Suppressor macrophage treated with lipopolysaccharide for 4 hours (primary cell): ENCODE results near the gene VIM.
"Not testable (repeated sequence)": the region's sequence is repeated elsewhere in the genome, so short reads cannot be mapped to it uniquely, and the experiment has no call there.

Source experiments
- DNase-seq: peaks from one replicate; pipeline ENCODE4 v3.0.0-alpha.2; 2020

VIM gene

GRCh38 chr10:17257466-17258321 lies 29.7 kb downstream of the VIM start:
- DNase-seq = peak; percentile 82

DNA sequence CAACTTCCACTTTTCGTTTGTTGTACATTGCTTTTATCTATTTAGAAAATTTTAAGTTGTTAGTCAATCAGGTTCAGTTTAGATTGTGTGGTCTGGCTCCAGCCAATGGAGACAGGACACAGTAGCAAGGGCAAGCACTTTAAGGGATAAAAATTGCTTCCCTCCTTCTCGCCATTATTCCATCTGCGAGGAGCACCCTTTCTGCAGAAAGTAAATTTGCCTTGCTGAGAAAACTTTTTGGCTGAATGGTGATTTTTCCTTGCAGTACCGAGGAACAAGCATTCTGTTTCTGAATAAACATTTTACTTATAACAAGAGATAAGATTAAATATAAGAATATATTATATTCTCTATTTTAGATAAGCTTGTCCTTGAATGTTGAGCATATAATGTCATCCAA lies 34.5 kb downstream of the VIM start:
- DNase-seq = no peak

GRCh38 chr10:17263580-17263979 lies 35.5 kb downstream of the VIM start:
- no peak for DNase-seq

DNA sequence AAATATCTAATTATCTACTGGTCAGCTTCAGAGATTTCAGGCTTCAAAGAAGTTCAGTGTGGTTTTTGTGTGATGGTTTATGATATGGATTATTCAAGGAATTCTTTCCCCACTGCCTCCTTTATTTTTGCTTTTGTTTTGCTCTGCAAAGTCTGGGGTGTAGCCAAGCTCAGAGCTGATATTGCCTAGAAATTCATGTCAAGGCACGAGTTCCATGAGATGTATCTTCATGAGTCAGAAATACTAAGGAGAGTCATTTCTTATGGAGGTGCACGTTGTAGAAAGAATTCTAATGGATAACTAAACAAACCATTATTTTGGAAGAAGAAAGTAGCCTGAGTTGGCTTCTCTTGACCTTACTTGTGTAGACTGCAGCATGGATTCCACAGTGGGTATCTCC lies 37.4 kb downstream of the VIM start:
- DNase-seq = no peak

GRCh38 chr10:17266549-17266948 lies 38.5 kb downstream of the VIM start:
- DNase-seq = not testable (repeated sequence)

DNA sequence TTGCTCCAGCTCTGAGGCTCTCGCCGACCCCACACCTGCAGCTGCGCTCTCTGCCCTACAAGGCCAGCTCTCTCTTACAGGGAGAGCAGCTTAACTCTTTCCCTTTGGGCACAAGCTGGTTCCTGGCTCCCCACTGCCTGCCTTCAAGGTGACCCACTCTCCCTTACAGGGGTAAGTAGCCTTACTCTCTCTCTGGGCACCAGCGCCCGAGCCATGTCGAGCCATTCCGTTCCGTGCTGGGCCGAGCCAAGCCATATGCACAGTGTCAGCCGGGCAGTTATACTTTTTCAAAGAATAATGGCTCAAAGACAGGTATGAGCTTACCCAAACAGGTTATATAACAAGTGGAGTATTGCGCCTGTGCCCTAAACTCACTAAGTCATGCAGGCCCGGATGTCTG lies 44.6 kb downstream of the VIM start:
- no peak for DNase-seq

GRCh38 chr10:17273403-17273802 lies 45.4 kb downstream of the VIM start:
- DNase-seq = no peak

- no peak for DNase-seq
These were observed 48.8 kb downstream of the VIM start for GRCh38 chr10:17276756-17277424.

DNA sequence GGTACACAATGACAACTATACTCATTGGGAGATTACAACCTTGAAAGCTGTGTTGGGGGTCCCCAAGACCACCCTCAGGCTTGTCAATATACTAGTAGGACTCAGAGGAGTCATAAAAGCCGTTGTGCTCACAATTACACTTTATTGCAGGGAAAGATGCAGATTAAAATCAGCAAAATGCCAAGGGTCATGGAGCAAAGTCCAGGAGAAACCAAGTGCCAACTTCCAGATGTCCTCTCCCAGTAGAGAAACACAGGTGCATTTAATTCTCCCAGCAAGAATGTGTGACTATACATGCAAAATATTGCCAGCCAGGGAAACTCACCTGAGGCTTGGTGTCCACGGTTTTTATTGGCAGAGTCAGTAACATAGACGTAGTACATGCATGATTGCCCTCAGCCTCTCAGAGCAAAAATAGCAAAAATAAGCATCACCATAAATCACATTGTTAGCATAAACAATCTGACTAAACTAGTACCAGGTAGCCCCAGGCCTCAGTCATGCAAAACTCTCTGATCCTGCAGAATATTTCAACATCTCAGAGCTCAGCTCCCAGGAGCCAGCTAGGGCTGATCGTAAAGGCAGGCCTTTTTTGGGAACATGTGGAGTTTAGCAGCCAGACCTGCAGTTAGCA lies 50.7 kb downstream of the VIM start:
- no peak for DNase-seq

DNA sequence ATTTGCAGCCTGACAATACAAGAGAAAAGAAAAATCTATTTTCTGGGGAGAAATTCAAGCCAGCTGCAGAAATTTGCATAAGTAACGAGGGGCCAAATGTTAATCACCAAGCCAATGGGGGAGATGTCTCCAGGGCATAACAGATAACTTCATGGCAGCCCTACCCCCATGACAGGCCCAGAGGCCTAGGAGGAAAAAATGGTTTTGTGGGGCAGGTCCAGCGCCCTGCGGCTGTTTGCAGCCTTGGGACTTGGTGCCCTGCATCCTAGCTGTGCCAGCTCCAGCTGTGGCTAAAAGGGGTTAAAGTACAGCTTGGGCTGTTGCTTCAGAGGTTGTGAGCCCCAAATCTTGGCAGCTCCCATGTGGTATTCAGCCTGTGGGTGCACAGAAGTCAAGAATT lies 54.3 kb downstream of the VIM start:
- no peak for DNase-seq

GRCh38 chr10:17286562-17287550 lies 58.8 kb downstream of the VIM start:
- DNase-seq = no peak
